NB4 (cell line): ENCODE data around the gene PDCD4.

Experiments
- DNase-seq: peaks from one replicate; pipeline ENCODE4 v3.0.0; 2010; ENCODE audit warnings: low read depth
- H3K4me3 ChIP-seq: one replicate; pipeline ENCODE4 v1.5.1; 2011; ENCODE audit warnings: mild to moderate bottlenecking, low read depth, low read length, moderate library complexity
- CTCF ChIP-seq: IDR thresholded peaks from one replicate; pipeline ENCODE4 v1.5.1; 2012; ENCODE audit warnings: low read depth, low read length
- MAX ChIP-seq: IDR thresholded peaks from 2 replicates; pipeline ENCODE4 v1.6.1; 2011; ENCODE audit warnings: low read depth, low read length
- MYC ChIP-seq: IDR thresholded peaks from 2 replicates; pipeline ENCODE4 v1.6.1; 2011; ENCODE audit warnings: low read depth, low read length
- POLR2A ChIP-seq: IDR thresholded peaks from 2 replicates; pipeline ENCODE4 v1.6.1; 2011; ENCODE audit warnings: mild to moderate bottlenecking; ENCODE audit not compliant: insufficient read length; ENCODE audit errors: extremely low read depth

The PDCD4 gene

GRCh38 chr10:110939419-110939818 lies 67.7 kb downstream of the PDCD4 start:
- H3K4me3 ChIP-seq, result no peak overlapping the region
- DNase-seq, result no peak
- TF ChIP-seq CTCF, result no peak
- TF ChIP-seq MYC, result no peak
- no peak for TF ChIP-seq POLR2A
- TF ChIP-seq MAX, result no peak

- no peak overlapping the region for H3K4me3 ChIP-seq
- no peak for TF ChIP-seq POLR2A
- TF ChIP-seq MYC, result 0 out of 2 replicates have a peak, but pooled peaks have one; percentile 28
- no peak for TF ChIP-seq MAX
- peak; percentile 92 for DNase-seq
Observed at GRCh38 chr10:110944792-110945396, 73.2 kb downstream of the PDCD4 start.

- TF ChIP-seq MYC (no peak), MAX (no peak), POLR2A (no peak), CTCF (no peak)
- no peak overlapping the region for H3K4me3 ChIP-seq
- DNase-seq, result no peak
Observed at GRCh38 chr10:110946496-110946895, 74.8 kb downstream of the PDCD4 start.

GRCh38 chr10:110947061-110947595 lies 75.4 kb downstream of the PDCD4 start:
- TF ChIP-seq POLR2A (no peak), MYC (no peak), MAX (no peak), CTCF (no peak)
- no peak for DNase-seq

More at GRCh38 chr10:110947061-110947595, 75.4 kb downstream of the PDCD4 start:
- no peak overlapping the region for H3K4me3 ChIP-seq
